Measurements from ENCODE around the gene SNX14. TPM values are rescaled to one million over a fixed set of nuclear protein-coding genes. Genes with fewer than 3 reads are reported as not detected.

The SNX14 gene
- total and polyA plus RNA-seq, 2 of the 13 experiments (the other 11 are each of a cell fraction or from before 2014, with no cell fraction given), result 83.5 to 112 TPM

DNA sequence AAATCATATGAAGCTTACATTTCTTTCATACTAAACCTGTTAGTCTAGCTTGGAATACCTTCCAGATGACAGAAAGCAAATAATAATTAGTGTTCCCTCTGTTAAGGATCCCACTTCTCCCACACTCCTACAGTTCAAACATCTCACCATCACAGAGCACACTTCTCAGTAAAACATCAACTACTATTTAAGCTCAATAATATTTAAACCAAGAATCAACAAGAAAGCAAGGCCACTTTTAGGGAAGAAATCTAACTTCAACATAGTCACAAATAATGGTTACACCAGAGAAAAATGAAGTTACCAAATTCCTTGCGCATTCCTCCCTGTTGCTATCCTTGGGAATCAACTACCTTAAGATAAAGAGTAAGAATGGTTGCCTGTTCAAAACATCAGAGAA lies 1.6 kb downstream of the SNX14 start (continued):
- TF ChIP-seq, protein P1, sequence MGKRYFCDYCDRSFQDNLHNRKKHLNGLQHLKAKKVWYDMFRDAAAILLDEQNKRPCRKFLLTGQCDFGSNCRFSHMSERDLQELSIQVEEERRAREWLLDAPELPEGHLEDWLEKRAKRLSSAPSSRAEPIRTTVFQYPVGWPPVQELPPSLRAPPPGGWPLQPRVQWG (CRISPR knock-in tag; IDR thresholded peaks at IDR 0.05; ENCODE audit: borderline replicate concordance, low read depth), result no peak
- TF ChIP-seq, protein P2, sequence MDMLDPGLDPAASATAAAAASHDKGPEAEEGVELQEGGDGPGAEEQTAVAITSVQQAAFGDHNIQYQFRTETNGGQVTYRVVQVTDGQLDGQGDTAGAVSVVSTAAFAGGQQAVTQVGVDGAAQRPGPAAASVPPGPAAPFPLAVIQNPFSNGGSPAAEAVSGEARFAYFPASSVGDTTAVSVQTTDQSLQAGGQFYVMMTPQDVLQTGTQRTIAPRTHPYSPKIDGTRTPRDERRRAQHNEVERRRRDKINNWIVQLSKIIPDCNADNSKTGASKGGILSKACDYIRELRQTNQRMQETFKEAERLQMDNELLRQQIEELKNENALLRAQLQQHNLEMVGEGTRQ (IDR thresholded peaks at IDR 0.05; ENCODE audit: low read depth, low read length), result no peak
- TF ChIP-seq, protein P2 (CRISPR knock-in tag; IDR thresholded peaks at IDR 0.05; ENCODE audit: borderline replicate concordance), result no peak
- TF ChIP-seq FOXA3 (CRISPR knock-in tag; IDR thresholded peaks at IDR 0.05) (peak; percentile 47; the same call in 1 of the 2 replicates), MED1 (CRISPR knock-in tag; IDR thresholded peaks at IDR 0.05) (0 out of 2 replicates have a peak, but pooled peaks have one; percentile 20), SOX13 (IDR thresholded peaks at IDR 0.05) (no peak), SOX13 (CRISPR knock-in tag; conservative IDR thresholded peaks at IDR 0.05 in 1 of 2, IDR thresholded peaks at IDR 0.05 in 1 of 2) (peak in 1 of 2 experiments; percentile 18; a peak in 1 of 4 replicates), PHF20 (CRISPR knock-in tag; IDR thresholded peaks at IDR 0.05) (no peak), BCL6 (CRISPR knock-in tag; IDR thresholded peaks at IDR 0.05) (0 out of 2 replicates have a peak, but pooled peaks have one; percentile 14), ZBTB1 (CRISPR knock-in tag; IDR thresholded peaks at IDR 0.05; ENCODE audit: borderline replicate concordance) (no peak), MED13 (CRISPR knock-in tag; IDR thresholded peaks at IDR 0.05) (no peak), GATA4 (IDR thresholded peaks at IDR 0.05; ENCODE audit: borderline replicate concordance, low read depth) (no peak), NPAS2 (CRISPR knock-in tag; IDR thresholded peaks at IDR 0.05; ENCODE audit: borderline replicate concordance) (no peak), NCOA5 (CRISPR knock-in tag; IDR thresholded peaks at IDR 0.05) (no peak), RCOR2 (CRISPR knock-in tag; IDR thresholded peaks at IDR 0.05) (no peak), SETDB1 (CRISPR knock-in tag; IDR thresholded peaks at IDR 0.05; ENCODE audit: borderline replicate concordance) (no peak)
- TF ChIP-seq, protein P3, sequence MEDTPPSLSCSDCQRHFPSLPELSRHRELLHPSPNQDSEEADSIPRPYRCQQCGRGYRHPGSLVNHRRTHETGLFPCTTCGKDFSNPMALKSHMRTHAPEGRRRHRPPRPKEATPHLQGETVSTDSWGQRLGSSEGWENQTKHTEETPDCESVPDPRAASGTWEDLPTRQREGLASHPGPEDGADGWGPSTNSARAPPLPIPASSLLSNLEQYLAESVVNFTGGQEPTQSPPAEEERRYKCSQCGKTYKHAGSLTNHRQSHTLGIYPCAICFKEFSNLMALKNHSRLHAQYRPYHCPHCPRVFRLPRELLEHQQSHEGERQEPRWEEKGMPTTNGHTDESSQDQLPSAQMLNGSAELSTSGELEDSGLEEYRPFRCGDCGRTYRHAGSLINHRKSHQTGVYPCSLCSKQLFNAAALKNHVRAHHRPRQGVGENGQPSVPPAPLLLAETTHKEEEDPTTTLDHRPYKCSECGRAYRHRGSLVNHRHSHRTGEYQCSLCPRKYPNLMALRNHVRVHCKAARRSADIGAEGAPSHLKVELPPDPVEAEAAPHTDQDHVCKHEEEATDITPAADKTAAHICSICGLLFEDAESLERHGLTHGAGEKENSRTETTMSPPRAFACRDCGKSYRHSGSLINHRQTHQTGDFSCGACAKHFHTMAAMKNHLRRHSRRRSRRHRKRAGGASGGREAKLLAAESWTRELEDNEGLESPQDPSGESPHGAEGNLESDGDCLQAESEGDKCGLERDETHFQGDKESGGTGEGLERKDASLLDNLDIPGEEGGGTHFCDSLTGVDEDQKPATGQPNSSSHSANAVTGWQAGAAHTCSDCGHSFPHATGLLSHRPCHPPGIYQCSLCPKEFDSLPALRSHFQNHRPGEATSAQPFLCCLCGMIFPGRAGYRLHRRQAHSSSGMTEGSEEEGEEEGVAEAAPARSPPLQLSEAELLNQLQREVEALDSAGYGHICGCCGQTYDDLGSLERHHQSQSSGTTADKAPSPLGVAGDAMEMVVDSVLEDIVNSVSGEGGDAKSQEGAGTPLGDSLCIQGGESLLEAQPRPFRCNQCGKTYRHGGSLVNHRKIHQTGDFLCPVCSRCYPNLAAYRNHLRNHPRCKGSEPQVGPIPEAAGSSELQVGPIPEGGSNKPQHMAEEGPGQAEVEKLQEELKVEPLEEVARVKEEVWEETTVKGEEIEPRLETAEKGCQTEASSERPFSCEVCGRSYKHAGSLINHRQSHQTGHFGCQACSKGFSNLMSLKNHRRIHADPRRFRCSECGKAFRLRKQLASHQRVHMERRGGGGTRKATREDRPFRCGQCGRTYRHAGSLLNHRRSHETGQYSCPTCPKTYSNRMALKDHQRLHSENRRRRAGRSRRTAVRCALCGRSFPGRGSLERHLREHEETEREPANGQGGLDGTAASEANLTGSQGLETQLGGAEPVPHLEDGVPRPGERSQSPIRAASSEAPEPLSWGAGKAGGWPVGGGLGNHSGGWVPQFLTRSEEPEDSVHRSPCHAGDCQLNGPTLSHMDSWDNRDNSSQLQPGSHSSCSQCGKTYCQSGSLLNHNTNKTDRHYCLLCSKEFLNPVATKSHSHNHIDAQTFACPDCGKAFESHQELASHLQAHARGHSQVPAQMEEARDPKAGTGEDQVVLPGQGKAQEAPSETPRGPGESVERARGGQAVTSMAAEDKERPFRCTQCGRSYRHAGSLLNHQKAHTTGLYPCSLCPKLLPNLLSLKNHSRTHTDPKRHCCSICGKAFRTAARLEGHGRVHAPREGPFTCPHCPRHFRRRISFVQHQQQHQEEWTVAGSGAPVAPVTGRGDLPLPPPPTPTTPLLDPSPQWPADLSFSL (CRISPR knock-in tag; IDR thresholded peaks at IDR 0.05), result no peak
- TF ChIP-seq, protein P4, sequence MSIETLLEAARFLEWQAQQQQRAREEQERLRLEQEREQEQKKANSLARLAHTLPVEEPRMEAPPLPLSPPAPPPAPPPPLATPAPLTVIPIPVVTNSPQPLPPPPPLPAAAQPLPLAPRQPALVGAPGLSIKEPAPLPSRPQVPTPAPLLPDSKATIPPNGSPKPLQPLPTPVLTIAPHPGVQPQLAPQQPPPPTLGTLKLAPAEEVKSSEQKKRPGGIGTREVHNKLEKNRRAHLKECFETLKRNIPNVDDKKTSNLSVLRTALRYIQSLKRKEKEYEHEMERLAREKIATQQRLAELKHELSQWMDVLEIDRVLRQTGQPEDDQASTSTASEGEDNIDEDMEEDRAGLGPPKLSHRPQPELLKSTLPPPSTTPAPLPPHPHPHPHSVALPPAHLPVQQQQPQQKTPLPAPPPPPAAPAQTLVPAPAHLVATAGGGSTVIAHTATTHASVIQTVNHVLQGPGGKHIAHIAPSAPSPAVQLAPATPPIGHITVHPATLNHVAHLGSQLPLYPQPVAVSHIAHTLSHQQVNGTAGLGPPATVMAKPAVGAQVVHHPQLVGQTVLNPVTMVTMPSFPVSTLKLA (IDR thresholded peaks at IDR 0.05), result no peak
- TF ChIP-seq, protein P5, sequence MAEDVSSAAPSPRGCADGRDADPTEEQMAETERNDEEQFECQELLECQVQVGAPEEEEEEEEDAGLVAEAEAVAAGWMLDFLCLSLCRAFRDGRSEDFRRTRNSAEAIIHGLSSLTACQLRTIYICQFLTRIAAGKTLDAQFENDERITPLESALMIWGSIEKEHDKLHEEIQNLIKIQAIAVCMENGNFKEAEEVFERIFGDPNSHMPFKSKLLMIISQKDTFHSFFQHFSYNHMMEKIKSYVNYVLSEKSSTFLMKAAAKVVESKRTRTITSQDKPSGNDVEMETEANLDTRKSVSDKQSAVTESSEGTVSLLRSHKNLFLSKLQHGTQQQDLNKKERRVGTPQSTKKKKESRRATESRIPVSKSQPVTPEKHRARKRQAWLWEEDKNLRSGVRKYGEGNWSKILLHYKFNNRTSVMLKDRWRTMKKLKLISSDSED (CRISPR knock-in tag; IDR thresholded peaks at IDR 0.05), result no peak

Data from HepG2 (cell line).